Fibroblast of villous mesenchyme (primary cell): ENCODE measurements around the gene C15orf40. TPM values are rescaled to one million over a fixed set of nuclear protein-coding genes. Genes with fewer than 3 reads are reported as not detected.
A peak's percentile ranks its signal among the peaks of the same experiment; 100 is the strongest.

ENCODE experiments used
- DNase-seq: peaks from one replicate; pipeline ENCODE4 v3.0.0-alpha.2; 2010; ENCODE audit warnings: low read depth
- H3K4me3 ChIP-seq: 2 replicates; pipeline ENCODE4 v1.5.1; 2011; ENCODE audit warnings: low read depth, mild to moderate bottlenecking, low read length
- total RNA-seq: library from RNA; depleted of rRNA; stranded (reverse); fragments of >200 nt; gene quantifications from 2 replicates; pipeline ENCODE4 v1.2.3, GENCODE V29; 2012
- TF ChIP-seq, protein P1 (sequence below): IDR thresholded peaks from 2 replicates; pipeline ENCODE4 v1.5.1; 2012; ENCODE audit warnings: low read depth, mild to moderate bottlenecking, low read length; ENCODE audit not compliant: insufficient read depth

Gene C15orf40
- total RNA-seq, 1 donor, result 9.1 TPM

DNA sequence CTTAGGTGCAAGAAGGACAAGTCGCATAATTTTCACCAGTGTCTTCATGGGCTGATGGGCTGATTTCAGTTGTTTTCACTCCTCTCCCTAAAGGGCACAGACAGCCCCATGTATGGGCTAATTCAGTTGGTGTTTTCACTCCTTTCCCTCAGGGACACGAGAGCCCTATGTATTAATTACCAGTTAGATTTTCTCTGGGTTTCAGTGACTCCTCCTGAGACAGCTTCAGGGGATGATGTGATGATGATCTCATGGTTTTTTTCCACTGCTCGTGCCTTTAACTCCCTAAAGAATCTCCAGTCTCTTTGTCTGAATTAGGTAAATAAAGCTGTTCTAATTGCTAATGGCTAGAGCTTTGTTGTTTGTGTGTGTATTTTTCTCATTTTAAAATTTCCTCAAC lies 15.5 kb downstream of the C15orf40 start:
- H3K4me3 ChIP-seq, result no peak overlapping the region
- DNase-seq, result peak; percentile 22
- TF ChIP-seq, protein P1, sequence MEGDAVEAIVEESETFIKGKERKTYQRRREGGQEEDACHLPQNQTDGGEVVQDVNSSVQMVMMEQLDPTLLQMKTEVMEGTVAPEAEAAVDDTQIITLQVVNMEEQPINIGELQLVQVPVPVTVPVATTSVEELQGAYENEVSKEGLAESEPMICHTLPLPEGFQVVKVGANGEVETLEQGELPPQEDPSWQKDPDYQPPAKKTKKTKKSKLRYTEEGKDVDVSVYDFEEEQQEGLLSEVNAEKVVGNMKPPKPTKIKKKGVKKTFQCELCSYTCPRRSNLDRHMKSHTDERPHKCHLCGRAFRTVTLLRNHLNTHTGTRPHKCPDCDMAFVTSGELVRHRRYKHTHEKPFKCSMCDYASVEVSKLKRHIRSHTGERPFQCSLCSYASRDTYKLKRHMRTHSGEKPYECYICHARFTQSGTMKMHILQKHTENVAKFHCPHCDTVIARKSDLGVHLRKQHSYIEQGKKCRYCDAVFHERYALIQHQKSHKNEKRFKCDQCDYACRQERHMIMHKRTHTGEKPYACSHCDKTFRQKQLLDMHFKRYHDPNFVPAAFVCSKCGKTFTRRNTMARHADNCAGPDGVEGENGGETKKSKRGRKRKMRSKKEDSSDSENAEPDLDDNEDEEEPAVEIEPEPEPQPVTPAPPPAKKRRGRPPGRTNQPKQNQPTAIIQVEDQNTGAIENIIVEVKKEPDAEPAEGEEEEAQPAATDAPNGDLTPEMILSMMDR, result no peak

DNA sequence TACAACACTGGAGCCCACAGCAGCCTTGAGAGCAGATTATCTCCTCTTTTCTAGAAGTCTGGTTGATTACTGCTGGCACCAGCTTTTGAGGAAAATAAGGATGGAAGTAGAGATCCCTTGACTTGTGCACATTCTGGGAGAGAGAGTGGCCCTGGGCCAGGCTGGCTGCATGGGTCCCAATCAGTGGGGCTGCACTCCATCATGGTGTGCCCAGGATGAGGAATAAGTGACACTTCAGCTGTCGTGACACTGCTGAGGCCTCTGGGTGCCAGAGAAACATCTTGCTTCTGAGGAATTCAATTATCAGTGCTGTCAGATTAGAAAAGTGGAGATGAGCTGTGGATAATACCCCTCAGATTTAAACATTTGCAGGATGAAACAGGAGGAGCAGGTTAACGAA lies 16.4 kb downstream of the C15orf40 start:
- no peak overlapping the region for H3K4me3 ChIP-seq
- no peak for DNase-seq
- TF ChIP-seq, protein P1, result no peak

DNA sequence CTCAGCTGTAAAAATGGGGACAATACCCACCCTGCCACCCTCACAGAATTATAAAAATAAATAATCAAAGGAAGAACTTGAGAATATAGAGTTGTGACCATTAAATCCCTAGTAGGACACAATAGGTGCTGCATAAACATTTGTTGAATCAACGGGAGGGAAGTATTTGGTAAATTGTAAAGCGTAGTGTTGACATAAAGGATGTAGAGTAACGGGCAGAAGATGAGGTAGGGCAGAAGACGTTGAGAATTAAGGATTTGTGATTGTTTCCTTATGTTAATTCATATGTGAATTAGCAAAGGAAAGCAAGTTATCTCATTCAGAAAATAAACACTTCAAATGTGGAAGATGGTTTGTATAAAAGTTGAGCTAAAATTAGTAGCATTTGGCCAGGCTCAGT lies 18.3 kb downstream of the C15orf40 start:
- no peak overlapping the region for H3K4me3 ChIP-seq
- TF ChIP-seq, protein P1, result no peak
- no peak for DNase-seq

DNA sequence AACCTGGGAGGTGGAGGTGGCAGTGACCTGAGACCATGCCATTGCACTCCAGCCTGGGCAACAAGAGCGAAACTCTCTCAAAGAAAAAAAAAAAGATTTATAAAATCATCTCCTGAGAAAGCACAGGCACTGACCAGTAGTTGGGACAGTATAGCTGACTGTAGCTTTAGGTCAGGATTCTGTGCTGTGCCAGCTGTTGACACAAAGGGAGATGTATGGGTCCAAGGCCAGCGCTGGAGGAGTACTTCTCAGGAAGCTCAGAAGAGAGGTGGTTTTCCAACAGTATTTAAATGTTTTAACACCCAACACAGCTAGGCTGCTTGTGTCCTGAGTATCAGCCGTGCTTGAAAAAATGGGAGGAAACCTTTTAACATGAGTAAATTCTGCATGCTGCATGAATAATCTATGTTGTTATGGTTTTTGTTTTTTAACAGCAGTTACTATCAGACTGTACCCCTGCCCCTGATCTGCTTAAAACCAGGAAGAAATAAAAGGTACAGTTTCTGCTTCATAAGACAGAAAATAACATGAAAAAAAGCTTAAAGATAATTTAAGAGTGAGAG lies 18.9 kb downstream of the C15orf40 start:
- TF ChIP-seq, protein P1, result no peak
- DNase-seq, result no peak
- H3K4me3 ChIP-seq, result no peak overlapping the region

DNA sequence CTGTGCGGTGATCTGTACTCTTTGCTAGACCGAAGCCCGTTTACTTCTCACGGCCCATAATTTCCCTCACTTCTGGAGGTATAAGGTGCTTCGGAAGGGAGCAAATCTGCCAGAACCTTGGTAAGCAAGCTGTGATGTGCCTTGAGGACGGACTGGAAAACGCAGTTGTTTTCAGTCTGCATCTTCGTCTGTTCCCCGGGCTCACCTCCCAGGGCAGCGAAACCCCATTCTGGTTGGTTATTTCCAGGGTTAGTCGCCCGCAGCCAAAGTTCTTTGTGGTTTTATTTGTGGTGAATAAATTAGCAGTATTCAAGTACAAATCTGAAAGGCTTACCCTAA lies 25.0 kb downstream of the C15orf40 start:
- peak overlapping the region; percentile 64 for H3K4me3 ChIP-seq
- DNase-seq, result no peak
- TF ChIP-seq, protein P1, result no peak

DNA sequence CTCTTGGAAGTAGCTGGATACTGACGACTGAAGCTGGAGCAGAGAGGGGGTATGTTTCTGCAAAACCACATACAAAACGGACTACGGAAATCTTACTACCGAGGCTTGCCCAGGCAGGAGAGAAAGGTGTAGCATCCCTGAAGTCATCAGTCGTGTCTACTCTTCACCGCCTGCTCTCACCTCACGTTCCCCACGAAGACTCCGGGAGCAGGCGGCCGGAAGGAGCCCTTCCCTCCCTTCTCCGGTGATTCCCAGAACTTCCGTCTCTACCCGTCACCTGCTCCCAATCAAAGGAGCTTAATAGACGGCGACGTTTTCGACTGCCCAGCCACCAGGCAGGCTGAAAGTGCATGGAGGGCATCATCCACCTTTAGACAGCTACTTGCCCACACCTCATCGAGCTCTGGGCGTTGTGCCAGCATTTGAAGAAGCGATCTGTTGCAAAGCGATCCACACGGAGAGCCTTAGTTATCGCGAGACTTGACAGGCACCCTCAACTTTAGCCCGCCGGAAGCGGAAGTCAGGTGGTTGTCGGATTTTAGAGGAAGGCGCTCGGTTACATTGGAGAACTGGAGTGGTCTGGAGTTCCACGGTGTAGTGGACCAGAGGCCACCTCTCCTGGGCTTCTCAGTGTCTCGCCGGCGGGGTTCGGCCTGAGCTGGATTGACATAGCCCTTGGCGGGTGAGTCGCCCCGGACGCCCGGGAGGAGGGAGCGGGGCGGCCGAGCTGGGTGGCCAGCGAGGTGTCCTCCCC lies 25.6 kb downstream of the C15orf40 start, which contains the start of gene RAMAC:
Gene RAMAC, plus strand, starts transcription at position 523 of the 754 bp plus-strand sequence. CDS start 2,809 bp downstream, outside the sequence.
- DNase-seq, result peak; percentile 94
- TF ChIP-seq, protein P1, result no peak
- H3K4me3 ChIP-seq, result peak within 1 kb of the TSS; percentile 64
